ENCODE measurements around the gene NUMB. TPM values are rescaled to one million over a fixed set of nuclear protein-coding genes. Genes with fewer than 3 reads are reported as not detected.

NUMB gene
- total and polyA plus RNA-seq, 2 donors (not counting 3 experiments of a cell fraction or from before 2014, with no cell fraction given) = 128 to 164 TPM

- DNase-seq (ENCODE audit: low read depth, low spot score) (no peak), FAIRE-seq (no peak)
- Histone ChIP-seq H3K27me3 (ENCODE audit: control insufficient read depth in 2 of 2, insufficient read depth in 2 of 2, low read length in 2 of 2) (no peaks in the 10 kb centered on the region), H3K4me3 (replicated peaks in 1 of 3; ENCODE audit: insufficient read depth in 1 of 3, low read depth in 1 of 3, low read length in 3 of 3) (no peak overlapping the region), H3K27ac (ENCODE audit: insufficient read depth, low read depth, low read length) (no peak overlapping the region), H3K9me1 (replicated peaks; ENCODE audit: control insufficient read depth, extremely low read depth, insufficient read depth, low read length) (no peaks in the 10 kb centered on the region), H3K79me2 (ENCODE audit: control insufficient read depth, insufficient read depth, low read length) (no peaks in the 10 kb centered on the region), H3K4me1 (ENCODE audit: control insufficient read depth, extremely low read depth, insufficient read depth, low read length) (peaks cover 3% of the 10 kb centered on the region), H3K9me3 (replicated peaks; ENCODE audit: control insufficient read depth, insufficient read depth, low read length) (no peaks in the 10 kb centered on the region), H3K9ac (replicated peaks; ENCODE audit: extremely low read depth, insufficient read depth, low read length) (no peak overlapping the region), H3K36me3 (ENCODE audit: control insufficient read depth in 2 of 2, extremely low read depth in 1 of 2, insufficient read depth in 2 of 2, low read length in 2 of 2) (peaks cover 5 to 13% of the 10 kb centered on the region in 2 experiments), H3K4me2 (ENCODE audit: insufficient read depth, low read length) (no peak overlapping the region), H4K20me1 (replicated peaks; ENCODE audit: control insufficient read depth, extremely low read depth, insufficient read depth, low read length) (no peaks in the 10 kb centered on the region), H2AFZ (ENCODE audit: low read depth, low read length) (no peak overlapping the region)
- POLR2A ChIA-PET = interaction anchor here (0.6 kb wide), 1 partner anchor 178 kb away, joined by 13 read pairs; no protein-coding TSS in a partner anchor
- CTCF ChIA-PET = interaction anchor here (0.6 to 1.0 kb wide), 2 partner anchors 50 to 117 kb away, joined by 3 read pairs; no protein-coding TSS in a partner anchor
- dilution Hi-C loops (cut with MboI; ENCODE audit: extremely low pct_ligation_motif_present, low sequenced_read_pairs) (loop anchor here (25.0 kb wide), 1 partner anchor 173 kb away; the partner anchor contains the start of gene NUMB), intact Hi-C loops (cut with micrococcal nuclease) (no loop called here)
- no peak for TF ChIP-seq FOS (IDR thresholded peaks at IDR 0.05; ENCODE audit: borderline replicate concordance, insufficient read depth, low read length)
- no peak for TF ChIP-seq POLR2A (IDR thresholded peaks at IDR 0.05; ENCODE audit: low read depth, low read length)
- TF ChIP-seq POLR2AphosphoS5 (IDR thresholded peaks at IDR 0.05; ENCODE audit: insufficient read depth, low read depth, low read length) = no peak
- BruUV-seq (replicated peaks) = no TSS peak
These were observed 168.6 kb downstream of the NUMB start for GRCh38 chr14:73289729-73290128.

- Histone ChIP-seq H3K4me2 (ENCODE audit: insufficient read depth, low read length) (no peak overlapping the region), H3K36me3 (ENCODE audit: control insufficient read depth in 2 of 2, extremely low read depth in 1 of 2, insufficient read depth in 2 of 2, low read length in 2 of 2) (peaks cover 5 to 14% of the 10 kb centered on the region in 2 experiments), H3K9me3 (replicated peaks; ENCODE audit: control insufficient read depth, insufficient read depth, low read length) (no peaks in the 10 kb centered on the region), H3K79me2 (ENCODE audit: control insufficient read depth, insufficient read depth, low read length) (no peaks in the 10 kb centered on the region), H3K9me1 (replicated peaks; ENCODE audit: control insufficient read depth, extremely low read depth, insufficient read depth, low read length) (no peaks in the 10 kb centered on the region), H3K27ac (ENCODE audit: insufficient read depth, low read depth, low read length) (no peak overlapping the region), H2AFZ (ENCODE audit: low read depth, low read length) (no peak overlapping the region), H3K27me3 (ENCODE audit: control insufficient read depth in 2 of 2, insufficient read depth in 2 of 2, low read length in 2 of 2) (no peaks in the 10 kb centered on the region), H4K20me1 (replicated peaks; ENCODE audit: control insufficient read depth, extremely low read depth, insufficient read depth, low read length) (no peaks in the 10 kb centered on the region), H3K4me3 (replicated peaks in 1 of 3; ENCODE audit: insufficient read depth in 1 of 3, low read depth in 1 of 3, low read length in 3 of 3) (no peak overlapping the region), H3K4me1 (ENCODE audit: control insufficient read depth, extremely low read depth, insufficient read depth, low read length) (peaks cover 3% of the 10 kb centered on the region), H3K9ac (replicated peaks; ENCODE audit: extremely low read depth, insufficient read depth, low read length) (no peak overlapping the region)
- POLR2A ChIA-PET = no interaction called here
- DNase-seq (ENCODE audit: low read depth, low spot score) (no peak), FAIRE-seq (no peak)
- BruUV-seq (replicated peaks) = no TSS peak
- CTCF ChIA-PET = interaction anchor here (1.0 kb wide), 1 partner anchor 116 kb away, joined by 3 read pairs; no protein-coding TSS in a partner anchor
- dilution Hi-C loops (cut with MboI; ENCODE audit: extremely low pct_ligation_motif_present, low sequenced_read_pairs) = loop anchor here (25.0 kb wide), 1 partner anchor 173 kb away; the partner anchor contains the start of gene NUMB
- intact Hi-C loops (cut with micrococcal nuclease) = no loop called here
- TF ChIP-seq MAX (IDR thresholded peaks at IDR 0.05; ENCODE audit: insufficient read depth, insufficient read length) = no peak
- no peak for TF ChIP-seq CTCF (IDR thresholded peaks at IDR 0.05; ENCODE audit: extremely low read depth in 1 of 2, insufficient read depth in 1 of 2, low read depth in 1 of 2, low read length in 2 of 2)
- TF ChIP-seq FOS (IDR thresholded peaks at IDR 0.05; ENCODE audit: borderline replicate concordance, insufficient read depth, low read length) = no peak
- TF ChIP-seq POLR2A (IDR thresholded peaks at IDR 0.05; ENCODE audit: low read depth, low read length) = no peak
- no peak for TF ChIP-seq EZH2 (IDR thresholded peaks at IDR 0.05; ENCODE audit: borderline replicate concordance, low read depth, low read length, severe bottlenecking)
- no peak for TF ChIP-seq GATA2 (IDR thresholded peaks at IDR 0.05; ENCODE audit: insufficient read depth, insufficient read length, low read depth, low read length)
- TF ChIP-seq MYC (IDR thresholded peaks at IDR 0.05; ENCODE audit: low read depth, low read length) = no peak
- TF ChIP-seq POLR2AphosphoS5 (IDR thresholded peaks at IDR 0.05; ENCODE audit: insufficient read depth, low read depth, low read length) = no peak
- no peak for TF ChIP-seq JUN (IDR thresholded peaks at IDR 0.05; ENCODE audit: borderline replicate concordance, insufficient read depth, insufficient read length, low read depth)
These were observed 169.0 kb downstream of the NUMB start for GRCh38 chr14:73289308-73289707.

Data from endothelial cell of umbilical vein (primary cell).